Measurements from ENCODE around the gene OXCT1. TPM values are rescaled to one million over a fixed set of nuclear protein-coding genes. Genes with fewer than 3 reads are reported as not detected.

OXCT1 gene
- total and polyA plus RNA-seq, 9 of the 15 experiments (the other 6 are each of a cell fraction or from before 2014, with no cell fraction given), result 24.7 to 61.2 (median 41.9) TPM

DNA sequence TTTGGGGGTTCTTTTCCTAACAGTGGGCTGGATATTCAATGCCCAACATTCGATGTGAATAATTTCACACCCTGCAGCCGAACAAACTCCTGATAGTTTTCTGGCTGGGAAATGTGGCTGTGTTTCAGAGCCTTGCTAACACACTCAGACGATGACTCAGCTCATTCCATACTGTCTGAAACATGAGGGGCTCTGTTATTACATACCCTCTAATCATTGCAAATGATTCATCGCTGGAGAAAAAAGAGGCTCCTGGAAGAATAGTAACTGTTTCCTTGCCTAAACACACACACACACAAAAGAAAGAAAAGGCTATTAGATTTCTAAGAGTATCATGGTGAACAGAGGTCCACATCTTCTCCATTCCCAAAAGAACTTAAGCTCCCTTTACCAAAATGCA is 75.8 kb downstream of the OXCT1 start:
- H3K9me1 ChIP-seq (ENCODE audit: control insufficient read depth, insufficient read depth, low read length), result no peaks in the 10 kb centered on the region

More for the DNA sequence above, 75.8 kb downstream of the OXCT1 start:
- Histone ChIP-seq H2AFZ (ENCODE audit: low read depth, low read length) (no peak overlapping the region), H3K36me3 (ENCODE audit: control insufficient read depth, insufficient read depth, low read length) (peaks cover 19% of the 10 kb centered on the region; the same call in 1 of the 3 replicates), H4K20me1 (replicated peaks; ENCODE audit: control insufficient read depth, insufficient read depth, low read length) (no peaks in the 10 kb centered on the region), H3K4me2 (ENCODE audit: insufficient read depth, low read length) (no peak overlapping the region), H3K9me3 (replicated peaks; ENCODE audit: control insufficient read depth, insufficient read depth, low read depth, low read length) (no peaks in the 10 kb centered on the region), H3K4me3 (no peak overlapping the region), H3K9ac (ENCODE audit: insufficient read depth in 1 of 2, low read depth in 2 of 2, low read length in 2 of 2) (no peak overlapping the region), H3K27me3 (ENCODE audit: control insufficient read depth in 2 of 2, insufficient read depth in 2 of 2, low read length in 2 of 2) (no peaks in the 10 kb centered on the region), H3K27ac (ENCODE audit: extremely low read depth, low read depth, low read length) (no peak overlapping the region; the same call in 2 of the 3 replicates), H3K79me2 (ENCODE audit: control insufficient read depth, insufficient read depth, low read length) (no peaks in the 10 kb centered on the region), H3K4me1 (replicated peaks in 1 of 2; ENCODE audit: control insufficient read depth in 2 of 2, insufficient read depth in 2 of 2, low read length in 2 of 2) (no peaks in the 10 kb centered on the region)
- BruUV-seq (replicated peaks), result no TSS peak
- POLR2A ChIA-PET, result interaction anchor here (0.5 to 1.7 kb wide), 5 partner anchors 8 to 44 kb away, joined by 3 to 5 read pairs (median 4); no protein-coding TSS in a partner anchor
- in situ Hi-C loops (cut with MboI), result no loop called here
- TF ChIP-seq ZNF740 (CRISPR knock-in tag; IDR thresholded peaks at IDR 0.05), result no peak
- no peak for TF ChIP-seq ZNF740 (tag; IDR thresholded peaks at IDR 0.05)
- TF ChIP-seq MAFF (IDR thresholded peaks at IDR 0.05; ENCODE audit: low read length), result peak; percentile 65
- peak; percentile 62 for TF ChIP-seq NFE2 (IDR thresholded peaks at IDR 0.05; ENCODE audit: low read depth)
- TF ChIP-seq, protein P1, sequence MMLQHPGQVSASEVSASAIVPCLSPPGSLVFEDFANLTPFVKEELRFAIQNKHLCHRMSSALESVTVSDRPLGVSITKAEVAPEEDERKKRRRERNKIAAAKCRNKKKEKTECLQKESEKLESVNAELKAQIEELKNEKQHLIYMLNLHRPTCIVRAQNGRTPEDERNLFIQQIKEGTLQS (IDR thresholded peaks at IDR 0.05), result no peak
- TF ChIP-seq, protein P1 (CRISPR knock-in tag; conservative IDR thresholded peaks at IDR 0.05), result no peak
- peak; percentile 88 for TF ChIP-seq ZNF316 (IDR thresholded peaks at IDR 0.05)
- TF ChIP-seq MAFG (tag; conservative IDR thresholded peaks at IDR 0.05), result peak; percentile 86
- peak; percentile 82 for TF ChIP-seq C11orf30 (IDR thresholded peaks at IDR 0.05; ENCODE audit: low read depth)
- TF ChIP-seq MAFK (IDR thresholded peaks at IDR 0.05; ENCODE audit: low read length), result peak; percentile 69
- TF ChIP-seq ZNF766 (CRISPR knock-in tag; conservative IDR thresholded peaks at IDR 0.05), result no peak
- TF ChIP-seq NFE2L1 (tag; IDR thresholded peaks at IDR 0.05; ENCODE audit: borderline replicate concordance, low read depth), result peak; percentile 76
- TF ChIP-seq POLR2AphosphoS5 (IDR thresholded peaks at IDR 0.05; ENCODE audit: control insufficient read depth, insufficient read depth, low read depth, low read length), result no peak
- peak; percentile 60 for ATAC-seq
- CTCF ChIA-PET (ENCODE audit: low intra/inter-chr PET ratio), result no interaction called here
- 40% methylated on average over 4 of the region's 4 CpGs for WGBS (ENCODE audit: insufficient coverage, low coverage, missing lambda C conversion rate)
- intact Hi-C loops (cut with micrococcal nuclease), result no loop called here
- peak in 1 of 4 experiments; percentile 16 for DNase-seq (ENCODE audit: extremely low read depth in 1 of 4, low spot score in 3 of 4)
- no peak for FAIRE-seq

Data from K562 (cell line).